Peyer's patch (tissue), 4 donors: ENCODE measurements around the gene MYL6B. TPM values are rescaled to one million over a fixed set of nuclear protein-coding genes. Genes with fewer than 3 reads are reported as not detected.

ENCODE experiments used
- DNase-seq, 3 donors: peaks; one replicate each; pipeline ENCODE4 v3.0.0-alpha.2; 2017 to 2019
- H3K27ac ChIP-seq, 4 donors: fragments of 200-600 bp; sonication (generic); one replicate each; pipeline ENCODE4 v1.5.1; 2016 to 2019
- H3K27me3 ChIP-seq, 2 donors: fragments of 200-600 bp; sonication (generic); one replicate each; pipeline ENCODE4 v1.5.1; 2019
- H3K36me3 ChIP-seq, 3 donors: fragments of 200-600 bp; sonication (generic); one replicate each; pipeline ENCODE4 v1.5.1; 2016 to 2019
- H3K4me1 ChIP-seq, 4 donors: fragments of 200-600 bp; sonication (generic); one replicate each; pipeline ENCODE4 v1.5.1; 2016 to 2019
- H3K4me3 ChIP-seq, 4 donors: fragments of 200-600 bp; sonication (generic); 1 replicate in 3 of 4; 2 replicates in 1 of 4; pipeline ENCODE4 v1.5.1; 2016 to 2019; ENCODE audit warnings: mild to moderate bottlenecking in 1 of 4
- H3K9me3 ChIP-seq, 4 donors: fragments of 200-600 bp; sonication (generic); one replicate each; pipeline ENCODE4 v1.5.1; 2016 to 2019; ENCODE audit warnings: mild to moderate bottlenecking in 1 of 4
- CTCF ChIP-seq, 6 experiments: fragments of 450-650 bp in 4 of 6; fragments of 200-600 bp in 2 of 6; sonication (generic) in 1 of 6; IDR thresholded peaks; one replicate each; pipeline ENCODE4 v1.5.1; 2017 to 2019; ENCODE audit warnings: antibody characterized with exemption in 6 of 6, mild to moderate bottlenecking in 3 of 6, moderate library complexity in 1 of 6
- POLR2A ChIP-seq, 2 donors: fragments of 450-650 bp; IDR thresholded peaks; one replicate each; pipeline ENCODE4 v1.5.1; 2017; ENCODE audit warnings: antibody characterized with exemption in 2 of 2, mild to moderate bottlenecking in 2 of 2, moderate library complexity in 2 of 2
- total RNA-seq, 4 donors: library from RNA; depleted of rRNA; stranded (reverse); fragments of >200 nt; gene quantifications; one replicate each; pipeline ENCODE4 v1.1.0, GENCODE V29; 2016

Gene MYL6B
- total RNA-seq, 4 donors from 2014 or later = 16.0 to 46.2 (median 21.3) TPM

- Histone ChIP-seq H3K4me3 (peak overlapping the region; percentile 62 to 96 (median 80)), H3K4me1 (peaks cover 4 to 41% (median 19%) of the 10 kb centered on the region in 4 donors), H3K36me3 (peaks cover 0 to 52% (median 0%) of the 10 kb centered on the region in 3 donors), H3K27ac (peak overlapping the region; percentile 91 to 100 (median 97)), H3K9me3 (no peaks in the 10 kb centered on the region), H3K27me3 (no peaks in the 10 kb centered on the region)
- DNase-seq = no peak
- no peak for TF ChIP-seq POLR2A (IDR thresholded peaks at IDR 0.05)
Observed at GRCh38 chr12:56159482-56160192, 7.2 kb downstream of the MYL6B start.

GRCh38 chr12:56160193-56160763 lies 7.9 kb downstream of the MYL6B start:
- DNase-seq = peak; percentile 59 to 81 (median 60)
- H3K4me3 ChIP-seq = peak overlapping the region; percentile 15 to 96 (median 80)
- no peaks in the 10 kb centered on the region for H3K27me3 ChIP-seq
- H3K36me3 ChIP-seq = peaks cover 0 to 59% (median 0%) of the 10 kb centered on the region in 3 donors
- peak overlapping the region; percentile 91 to 100 (median 97) for H3K27ac ChIP-seq
- H3K4me1 ChIP-seq = peaks cover 4 to 41% (median 19%) of the 10 kb centered on the region in 4 donors
- no peaks in the 10 kb centered on the region for H3K9me3 ChIP-seq
- TF ChIP-seq CTCF (IDR thresholded peaks at IDR 0.05) (peak in 1 of 6 experiments; percentile 3), POLR2A (IDR thresholded peaks at IDR 0.05) (no peak)

GRCh38 chr12:56160894-56161689 lies 8.7 kb downstream of the MYL6B start:
- peak overlapping the region; percentile 15 to 96 (median 80) for H3K4me3 ChIP-seq
- peaks cover 0 to 67% (median 0%) of the 10 kb centered on the region in 3 donors for H3K36me3 ChIP-seq
- no peaks in the 10 kb centered on the region for H3K27me3 ChIP-seq
- peak overlapping the region; percentile 91 to 100 (median 97) for H3K27ac ChIP-seq
- no peaks in the 10 kb centered on the region for H3K9me3 ChIP-seq
- DNase-seq = no peak
- TF ChIP-seq POLR2A (IDR thresholded peaks at IDR 0.05) (no peak), CTCF (IDR thresholded peaks at IDR 0.05) (no peak)
- H3K4me1 ChIP-seq = peaks cover 4 to 41% (median 19%) of the 10 kb centered on the region in 4 donors

DNA sequence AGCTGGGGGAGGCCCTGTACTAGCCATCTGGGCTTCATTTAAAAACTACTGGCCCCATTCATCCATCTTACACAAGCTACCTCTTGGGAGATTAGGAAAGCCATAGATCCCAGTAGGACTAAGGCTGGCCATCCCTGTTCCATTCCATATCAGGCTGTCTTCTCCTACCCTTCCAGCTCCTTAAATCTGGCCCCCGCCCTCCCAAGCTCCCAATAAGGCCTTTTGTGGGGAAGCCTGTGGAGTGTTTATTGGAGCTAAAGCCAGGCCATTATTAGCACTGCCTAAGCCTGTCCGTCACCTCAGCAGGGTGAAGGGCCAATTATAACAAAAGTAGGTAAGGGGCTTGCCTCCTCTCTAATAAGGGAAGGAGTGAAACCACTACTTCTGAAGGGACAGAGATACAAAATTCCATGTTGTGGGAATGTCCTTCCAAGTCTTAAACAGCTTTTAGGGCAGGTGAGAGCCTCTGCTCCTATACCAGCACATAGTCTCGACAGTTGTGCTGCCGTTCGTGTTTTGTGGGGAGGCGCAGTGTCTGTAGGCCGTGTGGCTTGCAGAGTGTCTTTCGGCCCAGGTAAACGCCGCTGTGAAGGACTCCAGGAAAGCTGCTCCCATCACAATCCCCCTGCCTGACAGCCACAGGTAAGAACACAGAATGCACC lies 9.4 kb downstream of the MYL6B start:
- H3K4me3 ChIP-seq = peak overlapping the region in 1 of 4 donors; percentile 69
- H3K27me3 ChIP-seq = no peaks in the 10 kb centered on the region
- H3K9me3 ChIP-seq = no peaks in the 10 kb centered on the region
- no peak for DNase-seq
- H3K27ac ChIP-seq = peak overlapping the region in 2 of 4 donors; percentile 91 to 100
- H3K36me3 ChIP-seq = peaks cover 0 to 74% (median 0%) of the 10 kb centered on the region in 3 donors
- H3K4me1 ChIP-seq = peaks cover 4 to 36% (median 19%) of the 10 kb centered on the region in 4 donors
- TF ChIP-seq POLR2A (IDR thresholded peaks at IDR 0.05) (no peak), CTCF (IDR thresholded peaks at IDR 0.05) (no peak)

GRCh38 chr12:56162468-56163290 lies 10.3 kb downstream of the MYL6B start:
- Histone ChIP-seq H3K4me1 (peaks cover 4 to 33% (median 19%) of the 10 kb centered on the region in 4 donors), H3K36me3 (peaks cover 0 to 83% (median 0%) of the 10 kb centered on the region in 3 donors), H3K4me3 (no peak overlapping the region), H3K27me3 (no peaks in the 10 kb centered on the region), H3K27ac (peak overlapping the region in 1 of 4 donors; percentile 18), H3K9me3 (no peaks in the 10 kb centered on the region)
- no peak for DNase-seq
- no peak for TF ChIP-seq POLR2A (IDR thresholded peaks at IDR 0.05)
- no peak for TF ChIP-seq CTCF (IDR thresholded peaks at IDR 0.05)
